HepG2 (cell line): ENCODE data around the gene WDR43. TPM values are rescaled to one million over a fixed set of nuclear protein-coding genes. Genes with fewer than 3 reads are reported as not detected.
A peak's percentile ranks its signal among the peaks of the same experiment; 100 is the strongest.

ENCODE experiments used
- MAFK ChIP-seq, 2 experiments: IDR thresholded peaks in 1 of 2; conservative IDR thresholded peaks in 1 of 2; 2 replicates each; pipeline ENCODE4 v1.6.1; 2011; ENCODE audit warnings: improper control_type of control experiment in 2 of 2, low read length in 2 of 2
- NCOR1 ChIP-seq: fragments of 200-600 bp; sonication (generic); IDR thresholded peaks from 2 replicates; pipeline ENCODE4 v1.7.0; 2017; ENCODE audit warnings: antibody characterized with exemption, low read length, borderline replicate concordance
- RARA ChIP-seq: IDR thresholded peaks from 2 replicates; pipeline ENCODE4 v1.6.1; 2016; ENCODE audit warnings: missing genetic modification reagents, missing compliant biosample characterization
- polyA plus RNA-seq, 8 experiments: library from polyadenylated mRNA; depleted of rRNA in 3 of 8; stranded (reverse) in 7 of 8; unstranded in 1 of 8; fragments of >200 nt; fragmentation: Illumina TruSeq in 4 of 8; extraction: Trizol in 4 of 8; gene quantifications; 2 replicates each; pipeline versions ENCODE4 v1.2.1 to v1.2.3, GENCODE V29; 2011 to 2016; ENCODE audit warnings: low read depth in 4 of 8, missing spikeins in 1 of 8, mixed read lengths in 1 of 8; ENCODE audit not compliant: insufficient read depth in 1 of 8
- total RNA-seq, 5 experiments: library from RNA; depleted of rRNA; stranded (reverse); fragments of >200 nt; fragmentation: Illumina TruSeq; extraction: Trizol; gene quantifications; 2 replicates each; pipeline ENCODE4 v1.2.3, GENCODE V29; 2016; ENCODE audit warnings: low read depth in 1 of 5
- TF ChIP-seq, protein P1 (sequence below): IDR thresholded peaks from 2 replicates; pipeline ENCODE4 v1.6.1; 2016
- TF ChIP-seq, protein P2 (sequence below): sonication (generic); formaldehyde crosslinking; IDR thresholded peaks from 2 replicates; pipeline ENCODE4 v1.9.0; 2021; ENCODE audit warnings: mild to moderate bottlenecking, missing genetic modification reagents

The WDR43 gene
- total and polyA plus RNA-seq, 2 of the 13 experiments (the other 11 are each of a cell fraction or from before 2014, with no cell fraction given), result 121 to 167 TPM

DNA sequence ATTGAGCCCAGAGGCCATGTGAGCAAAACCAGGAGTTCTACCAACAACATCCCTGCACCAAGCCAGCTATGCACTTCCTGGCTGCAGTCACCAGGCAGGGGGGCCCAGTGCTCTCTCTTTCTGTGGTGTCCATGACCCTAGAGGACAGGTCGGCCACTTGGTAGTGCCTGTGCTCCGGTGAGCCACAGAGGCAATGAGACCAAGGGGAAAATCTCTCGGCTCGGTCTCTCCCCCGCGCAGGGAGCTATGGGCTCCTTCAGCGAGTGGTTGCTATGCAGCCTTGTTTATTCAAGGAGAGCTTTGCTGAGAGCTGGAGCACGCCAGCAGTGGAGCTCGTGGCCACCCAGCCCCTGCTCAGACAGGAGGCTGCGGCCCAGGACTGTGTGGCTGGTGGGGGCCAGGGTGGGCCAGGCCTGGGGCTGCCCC, 86.6 kb downstream of the WDR43 start, which contains the start of gene TOGARAM2 (continued):
- TF ChIP-seq, protein P1, sequence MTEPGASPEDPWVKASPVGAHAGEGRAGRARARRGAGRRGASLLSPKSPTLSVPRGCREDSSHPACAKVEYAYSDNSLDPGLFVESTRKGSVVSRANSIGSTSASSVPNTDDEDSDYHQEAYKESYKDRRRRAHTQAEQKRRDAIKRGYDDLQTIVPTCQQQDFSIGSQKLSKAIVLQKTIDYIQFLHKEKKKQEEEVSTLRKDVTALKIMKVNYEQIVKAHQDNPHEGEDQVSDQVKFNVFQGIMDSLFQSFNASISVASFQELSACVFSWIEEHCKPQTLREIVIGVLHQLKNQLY, result no peak
- no peak for TF ChIP-seq NCOR1
- TF ChIP-seq, protein P2, sequence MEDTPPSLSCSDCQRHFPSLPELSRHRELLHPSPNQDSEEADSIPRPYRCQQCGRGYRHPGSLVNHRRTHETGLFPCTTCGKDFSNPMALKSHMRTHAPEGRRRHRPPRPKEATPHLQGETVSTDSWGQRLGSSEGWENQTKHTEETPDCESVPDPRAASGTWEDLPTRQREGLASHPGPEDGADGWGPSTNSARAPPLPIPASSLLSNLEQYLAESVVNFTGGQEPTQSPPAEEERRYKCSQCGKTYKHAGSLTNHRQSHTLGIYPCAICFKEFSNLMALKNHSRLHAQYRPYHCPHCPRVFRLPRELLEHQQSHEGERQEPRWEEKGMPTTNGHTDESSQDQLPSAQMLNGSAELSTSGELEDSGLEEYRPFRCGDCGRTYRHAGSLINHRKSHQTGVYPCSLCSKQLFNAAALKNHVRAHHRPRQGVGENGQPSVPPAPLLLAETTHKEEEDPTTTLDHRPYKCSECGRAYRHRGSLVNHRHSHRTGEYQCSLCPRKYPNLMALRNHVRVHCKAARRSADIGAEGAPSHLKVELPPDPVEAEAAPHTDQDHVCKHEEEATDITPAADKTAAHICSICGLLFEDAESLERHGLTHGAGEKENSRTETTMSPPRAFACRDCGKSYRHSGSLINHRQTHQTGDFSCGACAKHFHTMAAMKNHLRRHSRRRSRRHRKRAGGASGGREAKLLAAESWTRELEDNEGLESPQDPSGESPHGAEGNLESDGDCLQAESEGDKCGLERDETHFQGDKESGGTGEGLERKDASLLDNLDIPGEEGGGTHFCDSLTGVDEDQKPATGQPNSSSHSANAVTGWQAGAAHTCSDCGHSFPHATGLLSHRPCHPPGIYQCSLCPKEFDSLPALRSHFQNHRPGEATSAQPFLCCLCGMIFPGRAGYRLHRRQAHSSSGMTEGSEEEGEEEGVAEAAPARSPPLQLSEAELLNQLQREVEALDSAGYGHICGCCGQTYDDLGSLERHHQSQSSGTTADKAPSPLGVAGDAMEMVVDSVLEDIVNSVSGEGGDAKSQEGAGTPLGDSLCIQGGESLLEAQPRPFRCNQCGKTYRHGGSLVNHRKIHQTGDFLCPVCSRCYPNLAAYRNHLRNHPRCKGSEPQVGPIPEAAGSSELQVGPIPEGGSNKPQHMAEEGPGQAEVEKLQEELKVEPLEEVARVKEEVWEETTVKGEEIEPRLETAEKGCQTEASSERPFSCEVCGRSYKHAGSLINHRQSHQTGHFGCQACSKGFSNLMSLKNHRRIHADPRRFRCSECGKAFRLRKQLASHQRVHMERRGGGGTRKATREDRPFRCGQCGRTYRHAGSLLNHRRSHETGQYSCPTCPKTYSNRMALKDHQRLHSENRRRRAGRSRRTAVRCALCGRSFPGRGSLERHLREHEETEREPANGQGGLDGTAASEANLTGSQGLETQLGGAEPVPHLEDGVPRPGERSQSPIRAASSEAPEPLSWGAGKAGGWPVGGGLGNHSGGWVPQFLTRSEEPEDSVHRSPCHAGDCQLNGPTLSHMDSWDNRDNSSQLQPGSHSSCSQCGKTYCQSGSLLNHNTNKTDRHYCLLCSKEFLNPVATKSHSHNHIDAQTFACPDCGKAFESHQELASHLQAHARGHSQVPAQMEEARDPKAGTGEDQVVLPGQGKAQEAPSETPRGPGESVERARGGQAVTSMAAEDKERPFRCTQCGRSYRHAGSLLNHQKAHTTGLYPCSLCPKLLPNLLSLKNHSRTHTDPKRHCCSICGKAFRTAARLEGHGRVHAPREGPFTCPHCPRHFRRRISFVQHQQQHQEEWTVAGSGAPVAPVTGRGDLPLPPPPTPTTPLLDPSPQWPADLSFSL (CRISPR knock-in tag), result no peak
- 0 out of 2 replicates have a peak, but pooled peaks have one; percentile 37 for TF ChIP-seq RARA (CRISPR knock-in tag)
- no peak for TF ChIP-seq MAFK (conservative IDR thresholded peaks at IDR 0.05 in 1 of 2, IDR thresholded peaks at IDR 0.05 in 1 of 2; ENCODE audit: low read length in 2 of 2)
